HG02642 (cell line): ENCODE results near the gene SRPK3.
"Not testable (repeated sequence)": the region's sequence is repeated elsewhere in the genome, so short reads cannot be mapped to it uniquely, and the experiment has no call there.

Experiments
- ATAC-seq: cut with Tn5 transposase; IDR thresholded peaks from one replicate; pipeline ENCODE4 v1.9.1; 2021; ENCODE audit warnings: mild to moderate bottlenecking; ENCODE audit not compliant: unreplicated experiment, poor library complexity

Gene SRPK3

GRCh38 chrX:153803211-153804099, 22.6 kb downstream of the SRPK3 start:
- no peak for ATAC-seq

DNA sequence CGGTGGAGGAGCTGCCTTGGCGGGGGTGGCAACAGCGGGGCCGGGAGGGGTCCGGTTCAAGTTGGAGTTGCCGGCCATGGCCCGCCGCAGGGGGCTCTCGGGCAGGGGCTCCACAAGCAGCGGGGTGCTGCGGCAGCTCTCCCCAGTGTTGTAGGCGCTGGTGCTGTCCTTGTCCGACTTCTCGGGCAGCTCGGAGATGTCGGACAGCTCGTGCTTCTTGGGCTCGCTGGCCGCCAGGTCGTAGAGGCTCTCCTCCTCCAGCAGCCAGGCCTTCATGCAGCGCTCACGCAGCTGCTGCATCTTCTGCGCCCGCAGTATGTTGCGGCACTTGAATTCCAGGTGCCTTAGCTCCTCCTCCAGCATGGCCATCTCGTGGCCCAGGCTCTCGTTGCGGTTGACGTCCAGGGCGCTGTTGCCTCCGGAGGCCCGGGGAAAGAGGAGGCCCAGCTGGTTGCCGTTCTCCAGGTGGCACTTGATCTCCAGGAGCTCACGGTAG, 23.3 kb downstream of the SRPK3 start:
- no peak for ATAC-seq

DNA sequence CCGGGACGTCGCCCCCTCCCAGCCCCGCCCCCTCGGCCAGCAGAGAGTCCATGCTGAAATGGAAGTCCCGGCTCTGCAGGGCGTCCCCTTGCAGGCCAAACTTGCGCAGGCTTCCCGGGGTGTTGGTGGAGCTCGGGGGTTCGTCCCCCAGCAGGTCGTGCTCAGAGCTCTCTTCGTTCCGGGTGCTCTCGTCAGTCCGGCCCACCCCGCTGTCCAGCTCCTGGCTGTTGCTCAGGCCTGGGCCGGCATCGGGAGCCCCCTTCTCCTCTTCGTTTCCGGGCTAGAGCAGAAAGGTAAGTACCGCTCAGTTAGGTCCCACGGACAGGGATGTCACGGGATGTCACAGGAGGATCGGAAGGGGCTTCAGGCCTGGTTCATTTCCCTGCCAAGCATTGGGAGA, 23.8 kb downstream of the SRPK3 start:
- no peak for ATAC-seq

DNA sequence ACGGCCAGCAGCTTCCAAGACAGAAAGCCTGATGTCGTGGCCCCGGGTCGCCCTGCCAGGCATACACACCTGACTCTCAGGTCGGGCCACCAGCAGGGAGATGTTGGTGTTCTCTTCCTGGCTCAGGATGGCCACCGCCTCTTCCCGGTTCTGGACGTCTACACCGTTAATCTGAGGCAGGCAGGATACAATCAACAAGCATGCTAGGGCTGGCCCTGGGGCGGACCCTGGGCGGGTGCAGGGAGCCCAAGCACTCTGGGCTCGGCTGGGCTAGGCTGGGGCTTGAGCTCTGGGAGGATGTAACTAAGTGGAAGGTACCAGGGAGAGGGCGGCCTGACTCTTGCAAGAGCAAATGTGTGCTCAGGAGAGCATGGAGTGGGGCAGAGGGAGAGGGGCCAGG, 24.6 kb downstream of the SRPK3 start:
- ATAC-seq = no peak

DNA sequence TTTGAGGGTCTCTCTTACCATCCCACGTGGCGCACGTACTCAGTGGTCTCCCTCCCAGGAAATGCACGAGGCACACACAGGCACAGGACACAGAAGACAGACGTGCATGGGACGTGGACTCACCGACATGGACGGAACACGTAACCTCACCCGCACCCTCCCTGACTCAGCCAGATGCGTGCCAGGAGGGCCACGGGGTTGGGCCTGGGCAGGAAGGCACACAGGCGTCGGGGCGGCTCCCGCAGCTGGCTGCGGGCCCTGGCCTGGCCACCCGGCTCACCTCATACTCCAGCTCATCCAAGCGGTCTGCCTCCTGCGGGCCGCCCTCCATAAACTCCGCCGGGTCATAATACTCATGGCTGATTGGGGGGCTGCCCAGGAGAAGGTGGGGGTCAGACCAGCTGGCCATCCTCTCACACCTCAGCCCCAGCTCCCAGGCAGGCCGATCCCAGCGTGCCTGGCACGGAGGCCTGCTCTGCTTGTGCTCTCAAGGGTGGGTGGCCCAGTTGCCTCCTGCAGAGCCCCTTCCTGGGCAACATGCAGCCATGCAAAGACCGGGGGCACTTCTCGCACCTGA, 26.2 kb downstream of the SRPK3 start:
- no peak for ATAC-seq

DNA sequence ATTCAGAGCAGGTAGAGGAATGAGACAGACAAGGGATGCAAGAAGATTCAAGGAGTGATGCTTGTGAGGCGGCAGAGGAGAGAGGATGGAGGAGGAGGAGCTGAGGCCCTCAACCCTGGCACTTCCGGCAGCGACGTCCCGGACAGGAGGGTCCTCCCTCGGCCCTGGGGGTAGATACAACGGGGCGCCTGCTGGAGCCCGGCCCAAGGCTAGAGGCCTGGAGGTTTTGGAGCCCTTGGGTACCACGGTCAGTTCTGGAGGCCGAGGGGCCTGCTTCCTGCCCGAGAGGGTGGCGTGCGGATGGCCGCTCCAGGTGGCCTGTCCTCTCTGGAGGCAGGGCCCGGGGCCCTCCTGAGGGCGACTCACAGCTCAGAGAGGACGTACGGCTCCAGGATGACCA, 27.1 kb downstream of the SRPK3 start:
- ATAC-seq = no peak

DNA sequence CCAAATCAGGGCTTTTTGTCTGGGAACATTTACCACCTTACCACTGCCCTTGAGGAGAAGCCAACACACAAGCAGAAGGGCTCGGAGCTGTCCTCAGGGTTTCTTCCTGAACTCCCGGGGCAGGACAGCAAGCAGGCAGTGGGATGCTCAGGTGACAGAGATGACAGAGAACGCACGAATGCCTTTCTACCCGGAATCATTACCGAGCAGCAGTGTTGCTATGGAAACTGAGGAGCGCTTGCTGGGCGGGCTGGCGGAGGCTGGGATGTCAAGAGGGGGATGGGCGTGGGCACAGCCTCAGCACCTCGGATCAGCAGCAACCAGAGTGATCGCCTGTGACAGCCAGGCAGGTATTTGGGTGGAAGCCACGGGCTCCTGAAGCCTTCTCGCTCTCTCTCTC, 31.4 kb downstream of the SRPK3 start:
- ATAC-seq = no peak

- ATAC-seq = no peak
Measured at GRCh38 chrX:153813161-153813560, 32.3 kb downstream of the SRPK3 start.

DNA sequence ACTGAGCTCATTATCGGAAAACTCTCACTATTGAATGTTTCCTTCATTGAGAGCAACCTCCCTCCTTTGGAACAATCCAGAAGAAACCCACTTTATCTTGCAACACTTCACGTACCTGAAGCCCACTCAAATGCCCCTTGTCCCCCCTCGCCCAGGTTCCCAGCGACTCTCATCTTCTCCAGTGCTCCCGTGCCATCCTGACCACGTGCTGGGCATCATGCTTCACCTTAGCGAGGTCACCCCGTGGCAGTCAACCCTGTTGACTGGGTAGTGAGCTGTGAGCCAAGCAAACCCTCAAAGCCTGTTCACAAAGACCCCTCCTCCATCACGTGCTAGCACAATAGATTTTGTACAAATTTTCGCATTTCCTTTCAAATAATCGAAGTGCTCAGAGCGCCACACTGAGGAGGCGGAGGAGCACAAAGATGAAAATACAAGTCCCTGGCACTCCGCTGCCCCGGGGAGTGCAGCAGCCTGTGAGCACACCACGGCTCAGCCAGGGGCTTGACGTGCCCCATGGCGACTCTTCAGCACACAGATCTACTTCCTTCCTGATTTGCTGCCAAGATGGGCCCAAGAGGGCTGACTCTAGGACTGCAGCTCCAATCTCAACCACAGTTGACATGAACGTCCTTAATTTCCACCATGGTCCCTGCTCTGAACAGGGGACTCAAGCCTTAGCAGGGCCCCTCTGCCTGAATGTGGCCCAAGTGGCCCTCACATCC, 33.9 kb downstream of the SRPK3 start:
- ATAC-seq = no peak

DNA sequence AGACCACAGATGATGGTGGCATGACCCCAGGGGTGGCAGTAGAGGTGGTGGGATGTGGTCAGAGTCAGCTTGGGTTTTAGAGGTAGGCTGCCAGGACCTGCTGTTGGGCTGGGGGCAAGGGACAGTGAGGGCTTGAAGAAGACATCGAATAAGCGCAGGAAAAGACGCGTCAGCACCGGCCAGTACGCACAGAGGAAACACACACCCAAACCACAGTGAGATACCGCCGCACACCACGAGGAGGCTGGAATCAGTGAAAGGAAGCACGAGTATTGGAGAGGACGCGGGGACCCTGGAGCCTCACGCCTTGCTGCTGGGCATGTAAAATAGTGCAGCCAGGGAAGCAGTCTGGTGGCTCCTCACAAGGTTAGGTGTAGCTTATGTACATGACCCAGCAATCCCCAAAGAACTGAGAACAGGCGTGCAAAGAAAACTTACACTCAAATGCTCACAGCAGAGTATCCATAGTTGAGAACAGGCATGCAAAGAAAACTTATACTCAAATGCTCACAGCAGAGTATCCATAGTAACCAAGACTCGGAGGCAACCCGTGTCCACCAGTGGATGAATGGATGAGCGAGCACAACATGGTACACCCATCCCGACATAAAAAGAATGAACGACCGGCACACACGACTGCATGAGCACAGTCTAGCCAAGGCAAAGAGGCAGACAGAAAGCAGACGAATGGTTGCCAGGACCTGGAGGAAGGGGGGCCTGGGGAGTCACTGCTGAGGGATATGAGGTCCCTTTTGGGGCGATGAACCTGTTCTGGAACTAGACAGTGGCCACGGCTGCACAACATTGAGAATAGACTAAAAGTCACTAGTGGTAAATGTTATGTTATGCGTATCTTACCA, 36.2 kb downstream of the SRPK3 start:
- ATAC-seq = no peak

- ATAC-seq = not testable (repeated sequence)
Measured at GRCh38 chrX:153818064-153818463, 37.2 kb downstream of the SRPK3 start.

- no peak for ATAC-seq
Measured at GRCh38 chrX:153818571-153819383, 37.9 kb downstream of the SRPK3 start.

DNA sequence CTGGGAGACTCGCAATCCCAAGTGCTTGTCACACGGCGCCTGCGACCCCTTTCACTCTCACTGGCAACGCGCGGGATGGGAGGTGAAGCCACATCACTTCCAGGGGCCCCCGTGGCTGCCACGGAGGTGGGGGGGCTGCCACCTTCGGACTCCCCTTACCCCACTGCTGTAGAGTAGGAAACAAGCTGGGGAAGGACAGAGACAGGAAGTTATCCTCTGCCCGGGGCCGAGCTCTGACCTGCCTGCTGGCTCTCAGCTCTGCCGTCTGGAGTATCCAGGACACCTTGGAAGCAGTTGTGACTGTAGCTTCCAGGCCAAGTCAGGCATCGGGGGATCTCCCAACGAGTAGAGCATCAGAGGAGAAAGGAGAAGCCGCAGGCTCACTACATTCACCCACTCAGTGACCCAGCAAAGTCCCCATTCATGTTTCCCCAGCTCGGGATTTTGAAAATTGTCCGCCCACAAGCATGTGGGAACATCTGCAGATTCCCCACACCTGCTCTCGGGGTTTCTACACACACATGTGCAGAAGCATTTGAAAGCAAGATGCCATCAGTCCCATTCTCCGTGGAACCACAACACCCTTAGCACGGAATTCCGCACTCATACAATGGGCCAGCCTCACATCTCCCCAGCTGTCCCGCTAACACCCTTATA, 38.7 kb downstream of the SRPK3 start:
- no peak for ATAC-seq

- no peak for ATAC-seq
Measured at GRCh38 chrX:153820601-153821000, 39.8 kb downstream of the SRPK3 start.

DNA sequence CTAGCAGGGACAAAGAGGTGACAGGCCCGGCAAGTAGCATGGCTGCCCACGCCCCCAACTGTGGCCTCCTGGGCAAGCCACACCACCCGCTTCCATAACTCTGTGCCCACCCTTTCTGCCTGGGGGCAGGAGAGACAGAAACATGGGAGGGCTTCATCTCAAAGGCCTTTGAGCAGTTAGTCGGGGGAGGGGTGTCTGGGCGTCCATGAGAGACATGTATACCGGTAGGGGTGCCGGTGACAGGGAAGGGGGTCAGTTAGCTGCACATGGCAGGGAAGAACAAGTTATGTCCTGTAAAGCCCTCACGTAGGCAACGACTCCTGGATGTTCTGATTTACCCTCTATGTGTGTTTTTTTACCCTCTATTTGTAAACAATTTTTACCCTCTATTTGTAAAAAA, 40.2 kb downstream of the SRPK3 start:
- no peak for ATAC-seq

DNA sequence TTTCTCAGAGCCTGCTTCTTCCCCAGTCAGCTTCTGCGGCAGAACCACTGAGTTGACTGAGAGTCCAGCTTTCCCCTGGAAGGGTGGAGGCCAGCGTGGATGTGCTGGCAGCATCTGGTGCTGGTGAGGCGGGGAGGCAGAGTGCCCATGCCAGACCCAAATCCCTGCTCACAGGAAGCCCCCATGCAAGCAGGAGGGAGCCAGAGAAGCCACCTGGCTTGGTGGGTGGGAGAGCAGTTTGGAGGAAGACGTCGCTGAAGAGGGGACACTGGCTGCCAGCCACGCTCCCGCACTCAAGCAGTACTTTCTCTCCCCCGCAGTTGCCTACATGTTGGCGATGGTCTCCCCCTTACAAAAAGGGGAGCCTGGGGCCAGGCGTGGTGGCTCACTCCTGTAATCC, 43.5 kb downstream of the SRPK3 start:
- ATAC-seq = no peak

DNA sequence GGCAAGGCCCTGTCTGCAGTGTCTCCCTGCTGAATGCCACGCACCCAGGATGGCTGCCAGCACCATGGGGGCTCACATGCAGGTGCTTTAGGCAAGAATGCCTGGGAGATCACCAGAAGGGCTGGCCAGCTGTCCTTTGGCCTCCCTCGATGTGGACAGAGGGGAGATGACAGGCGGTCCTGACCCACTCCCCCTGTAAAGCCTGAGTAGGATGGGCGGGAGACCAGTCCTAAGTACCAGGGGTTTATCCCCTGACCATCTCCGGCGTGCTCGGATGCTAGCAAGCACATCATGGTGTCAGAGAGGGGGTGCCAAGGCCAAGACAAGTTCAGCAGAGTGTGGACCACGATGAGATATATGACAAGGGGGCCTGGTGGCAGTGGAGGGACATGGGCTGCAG, 44.2 kb downstream of the SRPK3 start:
- no peak for ATAC-seq

GRCh38 chrX:153827016-153827415, 46.2 kb downstream of the SRPK3 start:
- no peak for ATAC-seq

GRCh38 chrX:153827903-153828302, 47.1 kb downstream of the SRPK3 start:
- no peak for ATAC-seq
